NCI-H2107 treated with DMSO at 0.1 percent for 48 hours (cell line): ENCODE measurements around the gene MYOM1.
"Not testable (repeated sequence)": the region's sequence is repeated elsewhere in the genome, so short reads cannot be mapped to it uniquely, and the experiment has no call there.

Source experiments
- DNase-seq: peaks from one replicate; lab custom pipeline; 2025; ENCODE audit not compliant: unreplicated experiment; lab: John Stamatoyannopoulos, UW

Gene MYOM1

DNA sequence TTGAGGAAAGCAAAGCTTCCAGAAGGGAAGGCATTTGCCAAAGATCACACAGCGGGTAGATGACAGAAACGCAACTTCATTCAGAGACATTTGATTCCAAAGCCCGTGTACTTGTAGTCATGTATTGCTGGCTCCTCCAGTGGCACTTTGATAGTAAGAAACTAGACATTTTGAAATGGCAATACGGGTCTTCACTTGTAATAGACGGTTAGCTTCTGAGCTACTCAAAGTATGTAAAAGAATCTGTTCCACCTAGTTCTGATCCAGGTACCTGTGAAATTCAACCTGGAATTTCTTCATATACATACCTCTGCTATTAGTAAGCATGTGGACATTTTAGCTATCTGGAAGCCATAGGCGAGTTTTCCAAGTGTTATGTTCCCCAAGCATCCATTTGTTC lies 1.7 kb upstream of the MYOM1 start:
- DNase-seq: no peak

GRCh38 chr18:3220868-3221267 lies 1.1 kb upstream of the MYOM1 start:
- DNase-seq: not testable (repeated sequence)

DNA sequence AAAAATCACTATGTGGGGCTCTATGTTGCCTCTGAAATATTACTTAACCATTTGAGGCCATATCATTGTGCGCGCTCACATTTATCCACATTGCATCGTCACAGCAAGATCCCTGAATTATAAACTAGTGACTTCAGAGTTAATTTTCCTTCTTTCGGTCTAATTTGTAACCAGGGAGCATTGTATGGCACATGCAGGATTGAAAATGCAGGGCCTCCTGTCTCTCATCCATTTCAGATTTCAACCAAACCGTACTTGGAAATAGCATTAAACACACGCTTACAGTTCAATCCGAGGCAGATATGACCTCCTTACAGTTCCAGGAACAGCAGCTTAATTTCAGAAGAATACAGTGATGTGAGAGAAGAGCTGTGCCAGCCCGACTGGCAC lies 532 bp downstream of the MYOM1 start:
- no peak for DNase-seq

GRCh38 chr18:3218819-3219218 lies 949 bp downstream of the MYOM1 start:
- DNase-seq: no peak

- no peak for DNase-seq
Observed at GRCh38 chr18:3217948-3218647, 1.7 kb downstream of the MYOM1 start.

GRCh38 chr18:3216987-3217386 lies 2.8 kb downstream of the MYOM1 start:
- no peak for DNase-seq

DNA sequence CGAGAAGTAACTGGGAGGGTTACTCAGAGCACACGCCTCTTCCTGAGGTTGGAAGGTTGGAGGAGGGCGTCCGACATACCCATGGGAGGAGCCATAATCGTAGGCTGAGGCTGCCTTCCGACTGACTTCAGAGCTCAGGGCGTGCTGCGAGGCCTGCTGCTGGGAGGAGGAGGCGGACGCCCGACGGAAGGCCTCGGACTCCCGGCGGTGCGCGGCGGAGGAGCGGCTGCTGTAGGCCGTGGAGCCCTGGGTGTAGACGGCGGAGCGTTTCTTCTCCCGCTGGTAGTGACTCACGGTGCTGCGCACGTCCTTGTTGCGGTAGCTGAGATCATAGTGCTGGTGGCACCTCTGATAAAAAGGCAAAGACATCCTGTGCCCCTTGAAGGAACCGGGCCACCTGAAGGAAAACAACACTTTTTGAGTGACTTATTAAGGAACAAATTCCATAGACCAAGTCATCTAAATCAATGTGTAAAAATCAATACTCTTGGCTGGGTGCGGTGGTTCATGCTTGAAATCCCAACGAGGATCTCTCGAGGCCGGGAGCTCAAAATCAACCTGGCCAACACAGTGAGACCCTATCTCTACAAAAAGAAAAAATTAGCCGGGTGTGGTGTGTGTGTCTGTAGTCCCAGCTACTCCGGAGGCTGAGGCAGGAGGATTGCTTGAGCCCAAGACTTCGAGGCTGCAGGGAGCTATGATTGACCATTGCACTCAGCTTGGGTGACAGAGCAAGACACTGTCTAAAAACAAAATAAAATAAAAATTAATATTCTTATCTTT lies 4.7 kb downstream of the MYOM1 start:
- no peak for DNase-seq

- DNase-seq: no peak
Observed at GRCh38 chr18:3213300-3214059, 6.3 kb downstream of the MYOM1 start.

DNA sequence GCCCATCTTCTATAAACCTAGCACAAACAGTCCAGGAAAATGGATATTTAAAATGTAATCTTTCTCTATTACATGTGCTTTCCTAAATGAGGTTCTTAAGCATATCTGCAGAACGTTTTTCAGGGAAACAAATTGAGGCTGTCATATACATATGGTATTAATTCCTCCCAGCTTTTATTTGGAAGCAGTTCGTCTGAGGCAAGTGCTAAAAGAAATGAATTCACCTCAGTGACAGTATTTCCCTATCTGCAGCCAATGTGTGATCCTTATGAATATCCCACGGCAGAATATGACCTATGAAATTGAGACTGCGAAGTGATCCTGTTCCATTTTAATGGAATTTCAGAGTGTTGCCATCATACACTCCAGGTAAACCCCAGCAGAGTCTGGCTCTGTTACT lies 7.1 kb downstream of the MYOM1 start:
- no peak for DNase-seq

GRCh38 chr18:3211236-3211992 lies 8.4 kb downstream of the MYOM1 start:
- DNase-seq: no peak

DNA sequence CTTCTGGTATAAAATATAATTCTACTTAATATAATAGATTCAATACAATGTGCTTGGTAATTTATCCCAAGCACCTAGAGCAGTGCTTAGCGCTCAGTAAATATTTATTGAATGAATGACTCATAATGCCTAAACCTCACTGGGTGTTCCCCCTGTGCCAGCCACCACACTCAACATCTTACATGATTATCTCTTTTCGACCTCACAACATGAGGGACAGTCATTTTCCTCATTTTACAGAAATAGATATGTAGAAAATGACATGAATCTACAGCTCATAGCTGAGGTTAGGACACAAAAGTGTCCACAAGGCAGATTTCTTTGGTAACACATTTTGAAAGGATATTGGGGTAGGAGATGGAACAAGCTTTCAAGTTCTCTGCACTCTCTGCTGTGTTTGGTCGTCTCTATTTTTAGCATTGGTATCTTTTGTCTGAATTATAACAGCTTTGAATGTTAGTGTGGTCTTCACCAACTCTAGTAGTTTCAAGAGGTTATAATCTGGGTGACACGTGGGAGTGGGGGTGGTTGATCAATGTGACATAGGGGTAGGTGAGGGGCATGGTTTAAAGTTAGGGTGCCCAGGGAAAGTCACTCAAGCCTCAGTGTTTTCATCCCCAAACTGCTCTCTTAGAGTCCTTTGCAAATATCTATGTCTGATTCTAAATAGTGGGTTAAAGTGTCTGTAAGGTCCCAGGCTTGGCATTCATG lies 9.8 kb downstream of the MYOM1 start:
- DNase-seq: no peak

DNA sequence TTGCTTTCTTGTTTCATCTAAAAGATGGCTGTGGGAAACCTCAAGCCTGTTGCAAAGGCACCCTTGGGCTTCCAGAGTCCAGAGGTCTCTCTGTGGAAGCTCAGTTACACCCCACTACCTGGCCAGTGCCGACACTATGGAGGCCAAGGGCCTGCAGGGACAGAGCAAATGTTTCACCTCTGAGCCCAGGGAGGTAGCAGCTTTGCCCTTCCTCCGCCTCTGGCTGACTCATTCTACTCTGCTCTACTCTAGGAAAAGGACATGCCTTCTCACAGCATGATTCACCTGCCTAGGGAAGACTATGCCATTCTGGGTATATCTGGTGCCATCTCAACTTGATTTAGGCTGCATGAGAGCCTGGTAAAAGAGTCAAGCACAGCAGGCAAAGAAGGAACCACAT lies 12.2 kb downstream of the MYOM1 start:
- DNase-seq: no peak

DNA sequence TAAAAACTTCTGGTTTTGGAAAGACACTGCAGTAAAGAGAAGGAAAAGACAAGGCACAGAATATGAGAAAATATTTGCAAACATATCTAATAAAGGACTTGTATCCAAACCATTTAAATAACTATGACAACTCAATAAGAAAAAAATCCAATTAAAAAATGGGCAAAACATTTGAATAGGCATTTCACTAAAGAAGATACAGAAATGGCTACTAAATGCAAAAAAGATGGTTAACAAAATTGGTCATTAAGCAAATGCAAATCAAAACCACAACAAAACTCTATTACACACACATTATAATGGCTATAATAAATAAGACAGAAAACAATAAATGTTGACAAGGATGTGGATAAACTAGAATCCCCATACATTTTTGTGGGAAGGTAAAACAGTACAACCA lies 14.5 kb downstream of the MYOM1 start:
- DNase-seq: no peak

GRCh38 chr18:3199942-3200645 lies 19.7 kb downstream of the MYOM1 start:
- no peak for DNase-seq

GRCh38 chr18:3198260-3198860 lies 21.4 kb downstream of the MYOM1 start:
- not testable (repeated sequence) for DNase-seq

GRCh38 chr18:3194947-3195612 lies 24.7 kb downstream of the MYOM1 start:
- DNase-seq: no peak

DNA sequence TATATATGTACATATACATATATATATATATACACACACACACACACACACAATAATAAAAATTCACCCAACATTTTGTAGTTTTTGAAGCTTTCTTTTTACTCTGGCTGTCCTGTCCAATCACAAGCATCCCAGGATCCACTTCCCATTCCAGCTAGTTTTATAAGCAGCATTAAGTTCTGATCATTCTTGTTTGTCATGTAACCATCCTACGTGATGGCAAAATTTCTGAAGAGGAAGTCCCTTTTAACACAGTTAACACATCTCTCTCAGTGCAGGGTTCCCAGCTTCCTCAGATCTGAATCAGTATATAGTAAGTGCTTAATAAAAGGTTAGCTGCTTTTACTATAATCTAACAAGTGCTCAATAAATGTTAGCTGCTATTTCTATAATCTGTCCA lies 26.4 kb downstream of the MYOM1 start:
- DNase-seq: no peak

DNA sequence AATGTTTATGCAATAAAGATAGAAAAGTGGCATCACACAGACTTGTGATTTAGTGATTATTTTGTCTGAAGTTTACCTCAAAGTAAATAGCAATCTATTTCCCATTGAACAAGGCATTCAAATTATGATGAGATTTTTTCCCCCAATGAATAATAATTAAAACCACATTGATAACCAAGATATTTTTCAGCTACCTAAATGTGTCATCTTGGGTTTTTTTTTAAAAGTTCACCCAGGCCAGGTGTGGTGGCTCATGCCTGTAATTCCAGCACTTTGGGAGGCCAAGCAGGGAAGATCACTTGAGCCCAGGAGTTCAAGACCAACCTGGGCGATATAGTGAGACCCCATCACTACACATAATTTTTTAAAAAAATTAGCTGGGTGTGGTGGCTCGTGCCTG lies 27.0 kb downstream of the MYOM1 start:
- no peak for DNase-seq

DNA sequence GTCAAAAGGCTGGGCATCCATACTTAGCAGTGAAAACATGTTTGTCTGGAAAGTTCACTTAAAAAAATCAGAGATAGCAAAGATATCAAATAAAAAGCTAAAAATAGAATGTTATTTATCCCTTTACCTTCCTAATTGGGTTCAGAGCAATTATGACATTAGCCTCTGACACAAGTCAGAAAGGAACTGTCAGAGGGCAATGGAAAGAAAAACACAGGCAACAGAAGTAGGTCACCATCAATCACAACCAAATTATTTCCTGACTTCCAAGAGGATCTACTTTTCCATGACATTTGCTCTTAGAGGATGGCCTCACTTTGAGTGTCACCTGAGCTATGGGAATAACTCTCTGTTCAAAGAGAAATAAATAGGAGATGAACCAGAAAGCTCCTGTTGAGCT lies 27.5 kb downstream of the MYOM1 start:
- no peak for DNase-seq
